Activated T-helper 17 cell treated with anti-CD3 and anti-CD28 coated beads, Interleukin-2, amount 50 U/mL, for 72 hours (primary cell): ENCODE measurements around the gene GRID1. TPM values are rescaled to one million over a fixed set of nuclear protein-coding genes. Genes with fewer than 3 reads are reported as not detected.
"Not testable (repeated sequence)": the region's sequence is repeated elsewhere in the genome, so short reads cannot be mapped to it uniquely, and the experiment has no call there.

Experiments used
- ATAC-seq: fragments of 150-1000 bp; cut with Tn5 transposase; replicated peaks from 2 replicates; pipeline ENCODE4 v1.10.0; 2021; ENCODE audit warnings: mild to moderate bottlenecking, moderate library complexity
- H3K27ac Mint-ChIP-seq: one replicate; pipeline ENCODE4 v1.8.0; 2022; ENCODE audit warnings: mixed read lengths
- H3K27me3 Mint-ChIP-seq: one replicate; pipeline ENCODE4 v1.8.0; 2022; ENCODE audit warnings: mixed read lengths
- H3K36me3 Mint-ChIP-seq: one replicate; pipeline ENCODE4 v1.8.0; 2022; ENCODE audit warnings: low read depth, mild to moderate bottlenecking, mixed read lengths
- H3K4me1 Mint-ChIP-seq: one replicate; pipeline ENCODE4 v1.8.0; 2022; ENCODE audit warnings: mixed read lengths
- H3K4me3 Mint-ChIP-seq: one replicate; pipeline ENCODE4 v1.8.0; 2022; ENCODE audit warnings: mild to moderate bottlenecking, mixed read lengths
- H3K9me3 Mint-ChIP-seq: one replicate; pipeline ENCODE4 v1.8.0; 2022; ENCODE audit warnings: mixed read lengths
- total RNA-seq, 2 donors: library from RNA; stranded (reverse); gene quantifications; one replicate each; pipeline ENCODE4 v1.2.3, GENCODE V29; 2022

Gene GRID1
- total RNA-seq, 2 donors from 2014 or later: not detected

DNA sequence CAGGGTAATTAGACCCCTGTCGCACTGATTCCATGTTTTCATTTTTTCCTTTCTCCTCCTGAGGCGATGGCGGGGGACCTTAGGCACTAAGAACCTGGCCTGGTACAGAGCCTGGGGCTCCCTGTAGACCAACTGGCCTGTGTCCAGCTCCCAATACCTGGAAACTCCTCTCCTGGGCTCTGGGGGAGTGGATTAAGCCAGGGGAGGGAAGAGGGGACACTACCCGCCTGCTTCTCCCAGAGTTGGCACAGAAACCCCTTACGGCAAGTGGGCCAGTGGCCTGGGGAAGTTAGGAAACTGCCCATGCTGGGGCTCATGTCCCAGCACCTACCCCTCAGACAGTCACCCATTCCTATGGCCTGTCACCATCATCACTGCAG, 121.6 kb downstream of the GRID1 start:
- Mint-ChIP-seq H3K27me3 (peaks cover 11% of the 10 kb centered on the region), H3K27ac (no peak overlapping the region), H3K4me3 (no peak overlapping the region), H3K9me3 (no peaks in the 10 kb centered on the region), H3K4me1 (no peaks in the 10 kb centered on the region), H3K36me3 (no peaks in the 10 kb centered on the region)
- no peak for ATAC-seq

DNA sequence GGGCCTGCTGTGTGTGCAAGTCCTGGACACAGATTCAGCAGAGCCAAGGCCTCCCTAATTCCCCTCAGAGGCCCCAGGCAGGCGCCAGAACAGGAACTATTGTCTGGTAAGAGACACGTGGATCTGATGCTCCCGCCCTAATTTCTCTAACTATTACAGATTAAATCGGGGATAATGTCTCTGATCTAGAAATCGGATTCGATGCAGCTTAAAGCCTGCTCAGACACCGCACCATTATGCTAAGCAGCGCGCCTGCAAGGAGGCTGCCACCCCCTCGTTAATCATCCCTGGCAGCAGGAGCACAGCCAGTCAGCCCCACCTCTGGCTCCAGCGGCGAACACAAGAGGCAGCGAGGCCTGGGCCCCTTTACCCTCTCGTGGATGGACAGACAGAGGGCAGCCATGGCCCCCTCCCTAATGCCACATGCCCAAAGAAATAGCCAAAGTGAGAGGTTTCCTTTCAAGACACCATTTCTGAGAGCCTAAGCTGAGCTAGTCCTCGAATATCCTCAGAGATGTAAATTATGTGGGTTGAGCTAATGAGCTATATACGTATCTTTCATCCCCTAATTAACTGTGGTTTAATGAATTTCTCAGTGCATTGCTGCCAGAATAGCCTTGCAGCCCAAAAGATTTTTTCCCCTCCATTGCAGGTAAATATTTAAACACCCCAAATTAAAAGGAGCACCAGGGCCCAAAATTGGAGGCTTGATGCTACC, 122.1 kb downstream of the GRID1 start:
- Mint-ChIP-seq H3K4me3 (no peak overlapping the region), H3K4me1 (no peaks in the 10 kb centered on the region), H3K36me3 (no peaks in the 10 kb centered on the region), H3K27ac (no peak overlapping the region), H3K27me3 (peaks cover 11% of the 10 kb centered on the region), H3K9me3 (no peaks in the 10 kb centered on the region)
- ATAC-seq: no peak

GRCh38 chr10:86243651-86244155, 122.9 kb downstream of the GRID1 start:
- no peak for ATAC-seq
- Mint-ChIP-seq H3K27ac (no peak overlapping the region), H3K9me3 (no peaks in the 10 kb centered on the region), H3K36me3 (no peaks in the 10 kb centered on the region), H3K27me3 (peaks cover 11% of the 10 kb centered on the region), H3K4me1 (no peaks in the 10 kb centered on the region), H3K4me3 (no peak overlapping the region)

GRCh38 chr10:86242761-86243160, 123.8 kb downstream of the GRID1 start:
- H3K9me3 Mint-ChIP-seq: peaks cover under 1% of the 10 kb centered on the region
- no peaks in the 10 kb centered on the region for H3K4me1 Mint-ChIP-seq
- H3K27me3 Mint-ChIP-seq: peaks cover 8% of the 10 kb centered on the region
- no peak for ATAC-seq
- H3K27ac Mint-ChIP-seq: no peak overlapping the region
- H3K4me3 Mint-ChIP-seq: no peak overlapping the region
- no peaks in the 10 kb centered on the region for H3K36me3 Mint-ChIP-seq

DNA sequence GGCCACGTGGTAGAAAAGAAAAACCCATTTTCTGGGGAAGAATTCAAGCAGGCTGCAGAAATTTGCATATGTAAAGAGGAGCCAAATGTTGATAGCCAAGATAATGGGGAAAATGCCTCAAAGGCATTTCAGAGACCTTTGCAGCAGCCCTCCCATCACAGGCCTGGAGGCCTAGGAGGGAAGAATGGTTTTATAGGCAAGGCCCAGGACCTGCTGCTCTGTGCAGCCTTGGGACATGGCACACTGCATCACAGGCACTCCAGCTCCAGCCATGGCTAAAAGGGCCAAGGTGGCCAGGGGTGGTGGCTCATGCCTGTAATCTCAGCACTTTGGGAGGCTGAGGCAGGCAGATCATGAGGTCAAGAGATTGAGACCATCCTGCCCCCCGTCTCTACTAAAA, 128.5 kb downstream of the GRID1 start:
- not testable (repeated sequence) for H3K27ac Mint-ChIP-seq, H3K4me1 Mint-ChIP-seq, H3K9me3 Mint-ChIP-seq, H3K27me3 Mint-ChIP-seq, ATAC-seq, H3K36me3 Mint-ChIP-seq, H3K4me3 Mint-ChIP-seq

DNA sequence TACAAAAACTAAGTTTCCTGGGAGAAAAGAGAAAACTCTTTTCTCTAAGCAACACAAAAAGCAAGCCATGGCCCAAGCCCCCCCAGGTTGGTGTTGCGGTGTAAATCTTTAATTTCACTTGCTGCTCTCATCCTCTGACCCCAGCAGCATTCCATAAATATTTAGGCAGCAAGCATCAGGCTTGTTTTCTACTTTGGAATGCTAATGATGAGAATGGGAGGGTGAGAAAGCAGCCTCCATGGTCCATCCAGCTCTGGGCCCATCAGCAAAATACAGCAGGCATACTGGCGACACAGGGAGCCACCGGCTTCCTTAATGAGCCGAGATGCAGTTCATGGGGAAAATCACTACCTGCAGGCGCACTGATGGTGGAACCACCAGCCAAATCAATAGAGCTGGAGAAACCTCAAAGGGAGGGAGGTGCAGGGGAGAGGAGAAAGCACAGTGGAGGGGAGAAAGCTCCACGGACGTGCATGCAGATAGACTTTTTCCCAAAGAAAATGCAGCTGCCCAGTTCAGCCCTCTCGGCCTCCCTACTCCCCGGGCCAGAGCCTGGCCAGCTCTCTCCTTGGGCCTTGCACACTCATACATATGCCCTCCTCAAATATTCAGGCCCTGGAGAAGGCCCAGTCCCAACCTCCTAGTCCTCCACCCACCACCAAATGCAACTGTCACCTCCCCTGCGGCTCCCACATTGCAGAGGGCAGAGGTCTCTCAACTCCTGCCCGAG, 131.9 kb downstream of the GRID1 start:
- H3K27ac Mint-ChIP-seq: no peak overlapping the region
- peaks cover 6% of the 10 kb centered on the region for H3K9me3 Mint-ChIP-seq
- H3K36me3 Mint-ChIP-seq: no peaks in the 10 kb centered on the region
- H3K4me1 Mint-ChIP-seq: no peaks in the 10 kb centered on the region
- H3K27me3 Mint-ChIP-seq: peaks cover 3% of the 10 kb centered on the region
- no peak for ATAC-seq
- no peak overlapping the region for H3K4me3 Mint-ChIP-seq

GRCh38 chr10:86234107-86234506, 132.5 kb downstream of the GRID1 start:
- Mint-ChIP-seq H3K36me3 (no peaks in the 10 kb centered on the region), H3K4me1 (no peaks in the 10 kb centered on the region), H3K4me3 (no peak overlapping the region), H3K27me3 (peaks cover 3% of the 10 kb centered on the region), H3K27ac (no peak overlapping the region), H3K9me3 (peaks cover 6% of the 10 kb centered on the region)
- ATAC-seq: no peak

GRCh38 chr10:86233131-86233530, 133.5 kb downstream of the GRID1 start:
- H3K4me1 Mint-ChIP-seq: no peaks in the 10 kb centered on the region
- H3K27me3 Mint-ChIP-seq: peaks cover 3% of the 10 kb centered on the region
- peaks cover 6% of the 10 kb centered on the region for H3K9me3 Mint-ChIP-seq
- no peaks in the 10 kb centered on the region for H3K36me3 Mint-ChIP-seq
- no peak for ATAC-seq
- H3K27ac Mint-ChIP-seq: no peak overlapping the region
- no peak overlapping the region for H3K4me3 Mint-ChIP-seq

- Mint-ChIP-seq H3K4me1 (no peaks in the 10 kb centered on the region), H3K27me3 (peaks cover 3% of the 10 kb centered on the region), H3K27ac (no peak overlapping the region), H3K9me3 (peaks cover 4% of the 10 kb centered on the region), H3K36me3 (no peaks in the 10 kb centered on the region), H3K4me3 (no peak overlapping the region)
- no peak for ATAC-seq
These were observed 134.0 kb downstream of the GRID1 start for GRCh38 chr10:86232644-86233043.

GRCh38 chr10:86231796-86232560, 134.6 kb downstream of the GRID1 start:
- no peaks in the 10 kb centered on the region for H3K4me1 Mint-ChIP-seq
- no peaks in the 10 kb centered on the region for H3K36me3 Mint-ChIP-seq
- H3K9me3 Mint-ChIP-seq: peaks cover 3% of the 10 kb centered on the region
- no peak for ATAC-seq
- H3K27me3 Mint-ChIP-seq: peaks cover 3% of the 10 kb centered on the region
- H3K27ac Mint-ChIP-seq: no peak overlapping the region
- no peak overlapping the region for H3K4me3 Mint-ChIP-seq

DNA sequence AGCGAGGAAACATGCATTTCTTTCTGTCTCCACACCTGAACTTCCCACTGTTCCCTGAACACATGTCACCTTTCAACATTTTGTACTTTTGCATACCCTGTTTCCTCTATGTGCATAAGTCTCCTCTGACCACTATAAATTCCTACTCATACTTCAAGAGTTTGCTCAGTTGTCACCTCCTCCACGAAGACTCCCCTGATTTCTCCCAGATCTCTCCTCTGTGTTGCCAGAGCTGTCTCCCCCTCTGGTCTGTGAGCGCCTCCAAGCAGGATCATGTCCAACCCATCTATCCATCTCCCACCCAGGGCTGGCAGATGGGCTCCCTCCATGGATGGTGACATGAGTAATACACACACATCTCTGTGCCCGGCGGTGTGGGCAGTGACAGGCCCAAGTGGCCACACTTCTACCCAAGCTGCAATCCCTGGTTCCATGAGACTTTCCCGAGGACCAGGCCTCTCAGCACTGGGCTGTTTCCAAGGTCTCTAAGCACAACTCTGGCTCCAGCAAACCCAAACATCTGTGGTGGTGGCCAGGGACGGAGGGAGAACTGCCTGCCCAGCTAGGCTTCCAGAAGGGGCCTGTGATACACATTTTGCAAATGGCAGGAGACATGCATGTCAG, 135.9 kb downstream of the GRID1 start:
- Mint-ChIP-seq H3K4me3 (no peak overlapping the region), H3K27me3 (peaks cover 3% of the 10 kb centered on the region), H3K4me1 (no peaks in the 10 kb centered on the region), H3K36me3 (no peaks in the 10 kb centered on the region), H3K27ac (no peak overlapping the region), H3K9me3 (no peaks in the 10 kb centered on the region)
- no peak for ATAC-seq

DNA sequence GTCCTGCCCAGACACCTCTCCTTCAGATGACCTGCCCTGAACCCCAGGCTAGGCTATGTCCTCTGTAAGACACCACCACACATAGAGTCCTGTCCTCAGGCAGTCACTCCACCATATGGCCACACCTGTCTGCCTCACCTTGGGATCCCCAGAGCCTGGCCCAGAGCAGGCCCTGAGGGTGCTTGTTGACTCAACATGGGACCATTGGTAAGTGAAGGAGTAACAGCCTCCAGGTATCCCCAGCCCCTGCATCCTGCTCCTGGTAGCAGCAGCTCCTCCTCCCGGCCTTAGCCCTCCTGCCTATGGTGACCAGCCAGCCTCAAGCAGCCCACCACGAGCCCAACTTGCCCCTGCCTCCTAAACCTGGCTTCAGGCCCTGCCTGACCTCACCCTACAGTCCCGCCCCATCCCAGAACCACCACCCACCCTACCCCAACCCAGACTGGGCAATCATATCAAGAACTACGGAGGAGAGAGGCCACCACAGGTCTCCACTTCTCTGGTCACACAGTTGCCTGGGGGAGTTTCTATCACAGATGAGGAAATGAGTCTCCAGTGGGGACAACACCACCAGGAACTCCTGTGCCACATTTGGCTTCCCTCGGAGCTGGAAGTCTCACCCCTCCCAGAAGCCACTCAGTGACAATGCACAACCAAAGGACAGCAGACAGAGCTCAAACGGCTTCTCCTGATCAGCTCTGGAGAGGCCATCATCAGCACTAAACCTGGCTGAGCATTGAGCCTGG, 136.6 kb downstream of the GRID1 start:
- H3K4me3 Mint-ChIP-seq: no peak overlapping the region
- no peak overlapping the region for H3K27ac Mint-ChIP-seq
- H3K36me3 Mint-ChIP-seq: no peaks in the 10 kb centered on the region
- H3K27me3 Mint-ChIP-seq: peaks cover 3% of the 10 kb centered on the region
- peaks cover under 1% of the 10 kb centered on the region for H3K4me1 Mint-ChIP-seq
- H3K9me3 Mint-ChIP-seq: no peaks in the 10 kb centered on the region
- ATAC-seq: no peak

GRCh38 chr10:86229376-86229775, 137.2 kb downstream of the GRID1 start:
- peaks cover 4% of the 10 kb centered on the region for H3K4me1 Mint-ChIP-seq
- no peaks in the 10 kb centered on the region for H3K9me3 Mint-ChIP-seq
- H3K4me3 Mint-ChIP-seq: no peak overlapping the region
- ATAC-seq: no peak
- peaks cover 3% of the 10 kb centered on the region for H3K27me3 Mint-ChIP-seq
- H3K36me3 Mint-ChIP-seq: no peaks in the 10 kb centered on the region
- no peak overlapping the region for H3K27ac Mint-ChIP-seq
